SK-N-SH (cell line): ENCODE results near the gene SERP2. TPM values are rescaled to one million over a fixed set of nuclear protein-coding genes. Genes with fewer than 3 reads are reported as not detected.

Experiments
- CTCF ChIA-PET: fragments of 300-600, 350-600 bp; formaldehyde crosslinking; extraction: SDS; loops from one replicate; lab custom pipeline; 2021; lab: Yijun Ruan, JAX
- POLR2A ChIA-PET: fragments of 350-600 bp; sonication (Branson Sonifier 250); formaldehyde crosslinking; extraction: SDS; loops from one replicate; lab custom pipeline; 2020; ENCODE audit warnings: antibody characterized with exemption, inconsistent platforms; lab: Yijun Ruan, JAX
- DNase-seq: peaks from one replicate; pipeline ENCODE4 v3.0.0; 2012
- H2AFZ ChIP-seq: fragments of 200-600 bp; sonication (generic); 2 replicates; pipeline ENCODE4 v1.8.1; 2016; ENCODE audit warnings: antibody characterized with exemption, mild to moderate bottlenecking, low read depth
- H3F3A ChIP-seq: fragments of 200-600 bp; sonication (generic); replicated peaks from 2 replicates; pipeline ENCODE3; 2016; ENCODE audit warnings: antibody characterized with exemption, mild to moderate bottlenecking; ENCODE audit not compliant: insufficient read depth
- H3K27ac ChIP-seq, 2 experiments: fragments of 200-500 bp in 1 of 2; fragments of 200-600 bp in 1 of 2; sonication (Bioruptor generic) in 1 of 2; sonication (generic), shearing (Covaris generic) in 1 of 2; 2 replicates each; pipeline versions ENCODE4 v1.5.1 to v1.6.1; 2014 to 2016; ENCODE audit warnings: low read depth in 2 of 2, inconsistent platforms in 1 of 2, low read length in 1 of 2, mild to moderate bottlenecking in 1 of 2, mixed read lengths in 1 of 2
- H3K27me3 ChIP-seq: fragments of 200-600 bp; sonication (generic), shearing (Covaris generic); 2 replicates; pipeline ENCODE4 v1.6.1; 2016; ENCODE audit warnings: mixed run types; ENCODE audit not compliant: insufficient read depth
- H3K36me3 ChIP-seq, 2 experiments: fragments of 200-500 bp in 1 of 2; fragments of 200-600 bp in 1 of 2; sonication (Bioruptor generic) in 1 of 2; sonication (generic) in 1 of 2; replicated peaks in 1 of 2; 2 replicates each; pipeline versions ENCODE3 to v1.5.1; 2014 to 2016; ENCODE audit warnings: low read length in 1 of 2, mild to moderate bottlenecking in 1 of 2; ENCODE audit not compliant: insufficient read depth in 2 of 2, control insufficient read depth in 1 of 2
- H3K4me1 ChIP-seq, 2 experiments: fragments of 200-500 bp in 1 of 2; fragments of 200-600 bp in 1 of 2; sonication (Bioruptor generic) in 1 of 2; sonication (generic), shearing (Covaris generic) in 1 of 2; 2 replicates each; pipeline versions ENCODE4 v1.5.1 to v1.6.1; 2014 to 2016; ENCODE audit warnings: low read depth in 1 of 2, low read length in 1 of 2, mixed run types in 1 of 2; ENCODE audit not compliant: insufficient read depth in 2 of 2, control insufficient read depth in 1 of 2
- H3K4me2 ChIP-seq: fragments of 200-600 bp; sonication (generic), shearing (Covaris generic); 2 replicates; pipeline ENCODE4 v1.6.1; 2017; ENCODE audit warnings: mixed run types
- H3K4me3 ChIP-seq, 2 experiments: fragments of 200-500 bp in 1 of 2; fragments of 200-600 bp in 1 of 2; sonication (Bioruptor generic) in 1 of 2; sonication (generic), shearing (Covaris generic) in 1 of 2; 2 replicates each; pipeline versions ENCODE4 v1.5.1 to v1.8.1; 2014 to 2016; ENCODE audit warnings: low read depth in 2 of 2, inconsistent platforms in 1 of 2, low read length in 1 of 2, mild to moderate bottlenecking in 1 of 2, mixed read lengths in 1 of 2, moderate library complexity in 1 of 2
- H3K79me2 ChIP-seq: fragments of 200-600 bp; sonication (generic); 2 replicates; pipeline ENCODE4 v1.8.1; 2017; ENCODE audit warnings: mild to moderate bottlenecking; ENCODE audit not compliant: insufficient read depth
- H3K9ac ChIP-seq: fragments of 200-600 bp; sonication (generic); 2 replicates; pipeline ENCODE4 v1.6.1; 2017; ENCODE audit warnings: mixed run types
- H3K9me2 ChIP-seq: fragments of 200-600 bp; sonication (generic); 2 replicates; pipeline ENCODE4 v1.6.1; 2017; ENCODE audit warnings: mixed run types
- H3K9me3 ChIP-seq: fragments of 200-600 bp; sonication (generic); 2 replicates; pipeline ENCODE4 v1.6.1; 2017; ENCODE audit warnings: mixed run types, mild to moderate bottlenecking, moderate library complexity
- H4K20me1 ChIP-seq: fragments of 200-600 bp; sonication (generic); 2 replicates; pipeline ENCODE4 v1.6.1; 2017; ENCODE audit warnings: mild to moderate bottlenecking, mixed run types; ENCODE audit not compliant: insufficient read depth
- CTCF ChIP-seq: fragments of 200-600 bp; sonication (generic); IDR thresholded peaks from 2 replicates; pipeline ENCODE4 v1.6.1; 2017; ENCODE audit warnings: antibody characterized with exemption, mild to moderate bottlenecking, moderate library complexity
- EP300 ChIP-seq, 2 experiments: IDR thresholded peaks; 2 replicates each; pipeline versions ENCODE4 v1.4.0 to v1.6.1; 2012; ENCODE audit warnings: borderline replicate concordance in 1 of 2, low read depth in 1 of 2, low read length in 1 of 2
- FOXJ3 ChIP-seq: sonication (generic); formaldehyde crosslinking; IDR thresholded peaks from 2 replicates; pipeline ENCODE4 v1.5.1; 2020; ENCODE audit warnings: mild to moderate bottlenecking, missing genetic modification reagents
- FOXM1 ChIP-seq: IDR thresholded peaks from 2 replicates; pipeline ENCODE4 v1.4.0; 2012; ENCODE audit warnings: low read depth, mild to moderate bottlenecking
- GABPA ChIP-seq: IDR thresholded peaks from 2 replicates; pipeline ENCODE4 v1.4.0; 2012; ENCODE audit warnings: low read depth, mild to moderate bottlenecking
- MAX ChIP-seq: IDR thresholded peaks from 2 replicates; pipeline ENCODE4 v1.4.0; 2012; ENCODE audit warnings: low read depth
- MEF2A ChIP-seq: IDR thresholded peaks from 2 replicates; pipeline ENCODE4 v1.4.0; 2012; ENCODE audit warnings: low read depth, borderline replicate concordance
- MXI1 ChIP-seq: IDR thresholded peaks from 2 replicates; pipeline ENCODE4 v1.6.1; 2012; ENCODE audit warnings: mild to moderate bottlenecking, low read depth, low read length, improper control_type of control experiment
- NFIC ChIP-seq: IDR thresholded peaks from 2 replicates; pipeline ENCODE4 v1.4.0; 2012; ENCODE audit warnings: borderline replicate concordance
- RAD21 ChIP-seq: IDR thresholded peaks from 2 replicates; pipeline ENCODE4 v1.6.1; 2012; ENCODE audit warnings: mild to moderate bottlenecking, low read length
- RCOR1 ChIP-seq: fragments of 150-350 bp; IDR thresholded peaks from 2 replicates; pipeline ENCODE4 v1.6.1; 2017; ENCODE audit warnings: antibody characterized with exemption, low read length
- RFX5 ChIP-seq: IDR thresholded peaks from 2 replicates; pipeline ENCODE4 v1.6.1; 2012; ENCODE audit warnings: mild to moderate bottlenecking, improper control_type of control experiment, low read length
- TAF1 ChIP-seq: IDR thresholded peaks from 2 replicates; pipeline ENCODE4 v1.6.1; 2012; ENCODE audit warnings: low read depth, mild to moderate bottlenecking, low read length, moderate library complexity, borderline replicate concordance
- WGBS: methylation state at CpG from one replicate; pipeline ENCODE4 v1.1.6; 2017; ENCODE audit warnings: low lambda C conversion rate; 5-methylcytosine and 5-hydroxymethylcytosine counted together
- polyA plus RNA-seq, 3 experiments: library from polyadenylated mRNA; depleted of rRNA; stranded (reverse); fragments of >200 nt; gene quantifications; 2 replicates each; pipeline ENCODE4 v1.2.3, GENCODE V29; 2012
- TF ChIP-seq, protein P1 (sequence below): IDR thresholded peaks from 2 replicates; pipeline ENCODE4 v1.4.0; 2012; ENCODE audit warnings: low read depth, borderline replicate concordance
- TF ChIP-seq, protein P2 (sequence below): fragments of 150-350 bp; IDR thresholded peaks from 2 replicates; pipeline ENCODE4 v1.6.1; 2016; ENCODE audit warnings: mild to moderate bottlenecking, low read depth, low read length

Gene SERP2
- polyA plus RNA-seq, 1 of the 3 experiments (the other 2 are of a cell fraction): 4.9 TPM

GRCh38 chr13:44416744-44417143, 43.1 kb downstream of the SERP2 start:
- 87% methylated on average over 6 of the region's 6 CpGs for WGBS
- H3K9me3 ChIP-seq: no peaks in the 10 kb centered on the region
- CTCF ChIA-PET: no interaction called here

More at GRCh38 chr13:44416744-44417143, 43.1 kb downstream of the SERP2 start:
- no peak for TF ChIP-seq FOXJ3 (CRISPR knock-in tag)
- TF ChIP-seq CTCF: no peak
- TF ChIP-seq RCOR1: no peak
- no peak for TF ChIP-seq MXI1
- no peak for TF ChIP-seq MEF2A
- TF ChIP-seq, protein P1, sequence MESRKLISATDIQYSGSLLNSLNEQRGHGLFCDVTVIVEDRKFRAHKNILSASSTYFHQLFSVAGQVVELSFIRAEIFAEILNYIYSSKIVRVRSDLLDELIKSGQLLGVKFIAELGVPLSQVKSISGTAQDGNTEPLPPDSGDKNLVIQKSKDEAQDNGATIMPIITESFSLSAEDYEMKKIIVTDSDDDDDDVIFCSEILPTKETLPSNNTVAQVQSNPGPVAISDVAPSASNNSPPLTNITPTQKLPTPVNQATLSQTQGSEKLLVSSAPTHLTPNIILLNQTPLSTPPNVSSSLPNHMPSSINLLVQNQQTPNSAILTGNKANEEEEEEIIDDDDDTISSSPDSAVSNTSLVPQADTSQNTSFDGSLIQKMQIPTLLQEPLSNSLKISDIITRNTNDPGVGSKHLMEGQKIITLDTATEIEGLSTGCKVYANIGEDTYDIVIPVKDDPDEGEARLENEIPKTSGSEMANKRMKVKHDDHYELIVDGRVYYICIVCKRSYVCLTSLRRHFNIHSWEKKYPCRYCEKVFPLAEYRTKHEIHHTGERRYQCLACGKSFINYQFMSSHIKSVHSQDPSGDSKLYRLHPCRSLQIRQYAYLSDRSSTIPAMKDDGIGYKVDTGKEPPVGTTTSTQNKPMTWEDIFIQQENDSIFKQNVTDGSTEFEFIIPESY: no peak
- TF ChIP-seq TAF1: no peak
- no peak for TF ChIP-seq RAD21
- TF ChIP-seq MAX: no peak
- TF ChIP-seq, protein P2, sequence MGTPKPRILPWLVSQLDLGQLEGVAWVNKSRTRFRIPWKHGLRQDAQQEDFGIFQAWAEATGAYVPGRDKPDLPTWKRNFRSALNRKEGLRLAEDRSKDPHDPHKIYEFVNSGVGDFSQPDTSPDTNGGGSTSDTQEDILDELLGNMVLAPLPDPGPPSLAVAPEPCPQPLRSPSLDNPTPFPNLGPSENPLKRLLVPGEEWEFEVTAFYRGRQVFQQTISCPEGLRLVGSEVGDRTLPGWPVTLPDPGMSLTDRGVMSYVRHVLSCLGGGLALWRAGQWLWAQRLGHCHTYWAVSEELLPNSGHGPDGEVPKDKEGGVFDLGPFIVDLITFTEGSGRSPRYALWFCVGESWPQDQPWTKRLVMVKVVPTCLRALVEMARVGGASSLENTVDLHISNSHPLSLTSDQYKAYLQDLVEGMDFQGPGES: no peak
- TF ChIP-seq NFIC: no peak
- no peak for TF ChIP-seq RFX5
- TF ChIP-seq GABPA: no peak
- TF ChIP-seq EP300 (IDR thresholded peaks at IDR 0.05; ENCODE audit: borderline replicate concordance in 1 of 2, low read depth in 1 of 2, low read length in 1 of 2): no peak
- TF ChIP-seq FOXM1: no peak
- Histone ChIP-seq H3K4me2 (no peak overlapping the region), H4K20me1 (no peaks in the 10 kb centered on the region), H3K27ac (no peak overlapping the region), H3K9ac (no peak overlapping the region), H3K36me3 (no peaks in the 10 kb centered on the region), H2AFZ (no peak overlapping the region), H3K9me2 (no peaks in the 10 kb centered on the region), H3K79me2 (no peaks in the 10 kb centered on the region), H3K4me1 (no peaks in the 10 kb centered on the region), H3K27me3 (no peaks in the 10 kb centered on the region), H3F3A (no peaks in the 10 kb centered on the region), H3K4me3 (no peak overlapping the region)
- POLR2A ChIA-PET: no interaction called here
- DNase-seq: no peak
